GF-D8 (cell line): Measurements from ENCODE around the gene SPTBN5.

Source experiments
- DNase-seq: peaks from one replicate; lab custom pipeline; 2025; lab: John Stamatoyannopoulos, UW

Gene SPTBN5

DNA sequence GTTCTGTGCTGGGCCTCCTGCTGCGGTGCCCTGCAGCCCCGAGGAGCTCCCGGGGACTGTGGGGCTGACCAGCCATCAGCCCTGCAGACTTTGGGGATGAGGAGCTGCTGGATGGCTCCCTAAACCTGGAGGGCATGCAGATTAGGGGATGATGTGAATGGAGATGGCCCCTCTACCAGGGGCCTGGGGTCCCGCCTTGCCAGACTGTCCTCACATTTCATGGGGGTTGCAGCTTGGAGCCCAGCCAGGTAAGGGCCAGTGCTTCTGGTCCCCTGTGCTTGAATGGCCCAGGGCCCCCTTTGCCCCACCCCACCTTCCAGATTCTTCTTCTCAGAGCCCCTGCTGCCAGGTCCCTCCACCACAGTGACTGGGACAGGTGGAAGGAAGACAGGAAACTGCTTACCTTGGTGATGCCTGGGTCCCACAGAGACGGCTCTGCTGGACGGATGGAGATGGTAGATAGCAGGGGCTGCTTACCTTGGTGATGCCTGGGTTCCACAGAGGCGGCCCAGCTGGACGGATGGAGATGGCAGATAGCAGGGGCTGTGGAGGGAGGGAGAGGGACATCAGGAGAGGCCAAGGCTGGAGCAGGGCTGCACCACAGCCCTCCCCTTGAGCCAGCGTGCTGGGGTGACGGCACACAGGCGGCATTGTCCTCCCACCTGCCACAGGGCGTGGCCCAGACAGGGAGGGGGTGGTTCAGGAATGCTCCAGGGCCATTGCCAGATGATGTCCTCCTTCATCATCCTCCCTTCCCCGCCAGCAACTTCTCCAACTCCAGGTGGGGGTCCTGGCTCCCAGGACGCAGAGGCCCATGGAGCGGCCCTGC is at the start of gene SPTBN5:
Gene SPTBN5 (minus strand): TSS at position 632 of the 829 bp plus-strand sequence. CDS start 556 bp downstream, at position 76.
- no peak for DNase-seq

- no peak for DNase-seq
Observed at GRCh38 chr15:41942886-41943285, 49.0 kb upstream of the SPTBN5 start.

DNA sequence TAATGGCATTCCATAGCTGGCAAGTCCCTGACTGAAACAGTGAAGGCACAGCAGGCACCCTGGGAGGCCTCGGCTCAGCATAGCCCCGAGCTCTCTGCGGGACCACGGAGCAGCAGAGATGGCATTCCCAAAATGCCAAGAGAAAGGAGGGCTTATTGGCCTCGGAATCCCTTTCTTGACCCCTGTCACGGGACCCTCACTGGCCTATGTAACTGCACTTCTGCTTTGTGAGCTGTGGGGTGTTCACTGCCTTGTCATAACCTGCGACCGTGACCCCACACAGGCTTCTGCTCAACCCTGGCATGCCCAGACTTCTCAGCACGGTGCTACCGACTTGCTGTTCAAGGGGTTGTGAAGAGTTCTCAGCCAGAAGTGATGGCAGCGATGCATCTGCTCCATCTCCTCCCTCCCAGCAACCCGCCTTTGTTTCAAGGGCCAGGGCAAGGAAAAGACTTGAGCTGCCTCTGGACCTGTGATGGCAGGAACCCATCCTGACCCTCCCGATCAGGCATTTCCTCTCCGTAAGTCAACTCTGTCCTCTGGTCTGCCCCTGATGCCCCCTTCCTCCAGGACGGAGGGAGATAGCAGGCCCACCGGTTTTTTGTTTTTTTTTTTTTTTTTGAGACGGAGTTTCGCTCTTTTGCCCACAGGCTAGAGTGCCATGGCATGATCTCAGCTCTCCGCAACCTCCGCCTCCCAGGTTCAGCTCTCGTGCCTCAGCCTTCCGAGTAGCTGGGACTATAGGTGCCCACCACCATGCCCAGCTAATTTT is 48.0 kb upstream of the SPTBN5 start:
- no peak for DNase-seq

GRCh38 chr15:41940441-41940857 is 46.6 kb upstream of the SPTBN5 start:
- no peak for DNase-seq

GRCh38 chr15:41939986-41940385 is 46.1 kb upstream of the SPTBN5 start:
- DNase-seq, result no peak

DNA sequence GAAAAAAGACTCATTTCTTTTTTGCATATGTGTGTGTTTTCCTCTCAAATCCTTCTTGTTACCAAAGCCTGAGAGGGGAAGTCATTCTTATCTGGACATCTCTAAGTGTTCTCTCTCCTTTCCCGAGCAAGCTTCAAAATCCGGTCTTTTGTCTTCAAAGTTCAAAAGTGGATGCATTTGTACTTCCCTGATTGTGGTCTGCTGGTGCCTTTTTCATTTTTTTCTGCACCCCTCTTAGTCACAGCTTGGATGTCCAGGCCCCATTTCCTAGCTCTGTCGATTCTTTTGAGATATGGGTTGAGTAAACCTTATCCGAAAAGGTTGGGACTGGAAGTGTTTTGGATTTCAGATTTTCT is 43.7 kb upstream of the SPTBN5 start:
- DNase-seq, result no peak

DNA sequence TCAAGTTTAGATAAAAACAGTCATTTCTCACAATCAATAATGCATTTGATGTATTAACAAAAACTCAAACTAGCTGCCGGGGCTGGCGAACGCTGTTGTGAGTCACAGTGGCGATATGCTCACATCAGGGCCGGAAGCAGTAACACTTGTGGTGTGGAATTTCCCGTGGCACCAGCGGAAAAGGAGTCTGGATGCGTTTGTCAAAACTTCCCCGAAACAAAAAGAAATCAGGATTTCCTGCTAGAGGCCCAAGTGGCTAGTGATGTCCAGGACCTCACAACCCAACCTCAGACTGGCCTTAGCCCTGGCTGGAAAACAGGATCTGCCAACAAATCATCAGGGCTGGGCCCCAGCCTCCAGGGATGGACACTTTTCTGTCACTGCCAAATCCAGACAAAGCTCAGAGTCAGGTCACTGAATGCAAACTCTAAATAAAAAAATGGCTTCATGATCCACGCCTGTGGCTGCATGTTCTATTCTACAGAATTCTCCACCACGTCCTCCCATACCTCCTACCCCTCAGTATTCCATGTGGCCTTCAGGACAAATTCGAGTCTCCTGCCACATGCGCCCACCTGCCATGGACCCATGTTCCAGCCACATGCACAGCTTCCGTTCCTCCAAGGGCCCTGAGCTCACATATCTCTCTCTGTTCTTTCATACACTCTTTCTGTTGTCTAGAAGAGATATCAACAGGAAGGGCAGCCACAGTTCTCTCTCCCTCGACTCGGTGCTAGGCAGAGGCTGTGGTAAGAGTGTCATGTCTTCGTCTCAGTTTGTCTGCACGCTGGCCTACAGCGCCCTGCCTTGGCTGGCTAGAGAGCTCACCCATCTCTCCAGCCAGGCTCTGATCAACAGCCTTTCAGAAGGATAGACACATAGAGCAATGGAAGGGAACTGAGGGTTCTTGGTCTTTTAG is 43.1 kb upstream of the SPTBN5 start:
- DNase-seq, result peak; percentile 7

DNA sequence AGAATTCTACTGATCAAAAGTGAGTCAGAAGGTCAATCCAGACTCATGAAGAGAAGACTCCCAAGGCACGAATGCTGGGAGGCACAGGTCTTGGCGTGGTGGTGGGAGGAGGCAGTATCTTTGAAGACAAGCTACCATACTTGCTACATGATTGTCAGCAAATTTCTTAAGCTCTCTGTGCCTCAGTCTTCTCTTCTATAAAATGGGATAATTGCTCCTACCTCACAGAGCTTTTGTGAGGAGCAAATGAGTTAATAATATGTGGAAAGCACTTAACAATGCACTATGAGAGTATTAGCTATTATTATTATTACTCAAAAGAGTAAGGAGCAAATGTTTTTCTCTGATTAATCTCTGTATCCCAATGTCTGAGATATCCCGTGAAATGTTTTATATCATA is 42.3 kb upstream of the SPTBN5 start:
- no peak for DNase-seq

DNA sequence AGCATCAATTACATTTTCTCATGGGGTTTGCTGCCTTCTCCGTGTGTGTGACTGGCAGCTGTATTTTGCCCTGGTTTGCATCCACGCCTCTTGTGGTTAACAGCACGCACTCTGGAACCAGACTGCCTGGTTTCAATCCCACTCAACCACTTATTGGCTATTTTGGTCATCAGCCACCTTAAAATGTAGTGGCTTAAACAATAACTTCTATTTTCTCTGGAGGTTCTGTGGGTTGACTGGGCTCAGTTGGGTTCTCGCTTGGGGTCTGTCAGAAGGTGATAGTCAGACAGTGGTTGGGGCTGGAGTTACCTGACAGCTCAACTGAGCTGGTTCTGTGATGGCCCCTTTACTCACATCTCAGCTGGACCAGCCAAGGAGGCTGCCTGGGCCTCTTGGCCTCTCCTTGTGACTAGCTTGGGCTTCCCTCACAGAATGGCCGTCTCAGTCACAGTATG is 41.7 kb upstream of the SPTBN5 start:
- no peak for DNase-seq

DNA sequence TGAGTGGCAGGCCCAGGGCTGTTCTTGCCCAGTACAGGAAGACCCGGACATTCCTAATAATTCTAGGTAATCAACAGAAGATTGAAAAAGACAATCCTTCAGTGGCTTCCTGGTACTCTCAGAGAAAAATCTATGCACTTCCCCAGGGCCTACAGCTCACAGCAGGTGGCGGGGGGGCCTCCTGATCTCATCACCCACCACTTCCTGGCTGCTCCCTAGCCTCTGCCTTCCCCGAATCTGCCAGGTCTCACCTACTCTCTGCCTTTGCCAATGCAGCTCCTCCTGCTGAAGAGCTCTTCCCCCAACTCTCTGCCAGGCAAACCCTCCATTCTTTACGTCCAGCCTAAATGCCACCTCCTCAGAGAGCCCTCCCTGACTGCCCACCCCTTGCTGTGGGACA is 41.0 kb upstream of the SPTBN5 start:
- no peak for DNase-seq

GRCh38 chr15:41933771-41934170 is 39.9 kb upstream of the SPTBN5 start:
- no peak for DNase-seq

DNA sequence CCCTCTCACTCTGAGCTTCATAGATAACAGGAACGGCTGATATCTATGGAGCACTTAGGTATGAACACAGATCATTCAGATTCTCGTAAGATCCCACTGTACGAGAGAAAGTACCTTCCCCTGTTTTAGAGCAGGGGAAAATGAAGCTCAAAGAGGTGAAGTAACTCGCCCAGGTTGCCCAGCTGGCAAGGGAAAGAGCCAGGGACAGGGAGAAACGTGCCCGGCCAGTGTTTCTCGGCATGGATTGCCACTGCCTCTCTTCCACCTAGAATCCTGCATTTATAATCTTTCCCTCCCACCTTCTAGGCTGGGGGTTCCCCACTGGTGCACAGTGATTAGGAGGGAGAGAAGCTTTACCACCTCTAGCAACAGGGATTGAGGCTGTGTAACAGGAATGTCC is 39.5 kb upstream of the SPTBN5 start:
- no peak for DNase-seq

- no peak for DNase-seq
Observed at GRCh38 chr15:41932511-41933289, 38.8 kb upstream of the SPTBN5 start.

DNA sequence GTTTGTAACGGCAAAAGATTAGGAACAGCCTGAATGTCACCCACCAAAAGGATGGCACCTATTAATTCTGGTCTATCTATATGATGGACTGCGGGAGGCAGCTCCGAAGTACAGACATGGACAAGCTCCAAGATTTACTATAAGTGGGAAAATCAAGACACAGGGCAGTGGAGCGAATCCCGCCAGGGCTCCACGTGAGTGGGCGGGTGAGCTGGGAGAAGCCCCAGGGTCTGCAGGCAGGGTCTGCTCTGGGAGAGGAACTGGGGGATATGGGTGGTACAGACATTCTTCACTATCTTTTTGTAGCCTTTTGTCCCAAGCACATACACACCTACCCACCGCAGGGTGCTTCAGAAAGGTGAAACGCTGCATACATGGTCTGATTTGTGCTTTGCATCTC is 38.2 kb upstream of the SPTBN5 start:
- DNase-seq, result no peak

- DNase-seq, result no peak
Observed at GRCh38 chr15:41930867-41931222, 37.0 kb upstream of the SPTBN5 start.

DNA sequence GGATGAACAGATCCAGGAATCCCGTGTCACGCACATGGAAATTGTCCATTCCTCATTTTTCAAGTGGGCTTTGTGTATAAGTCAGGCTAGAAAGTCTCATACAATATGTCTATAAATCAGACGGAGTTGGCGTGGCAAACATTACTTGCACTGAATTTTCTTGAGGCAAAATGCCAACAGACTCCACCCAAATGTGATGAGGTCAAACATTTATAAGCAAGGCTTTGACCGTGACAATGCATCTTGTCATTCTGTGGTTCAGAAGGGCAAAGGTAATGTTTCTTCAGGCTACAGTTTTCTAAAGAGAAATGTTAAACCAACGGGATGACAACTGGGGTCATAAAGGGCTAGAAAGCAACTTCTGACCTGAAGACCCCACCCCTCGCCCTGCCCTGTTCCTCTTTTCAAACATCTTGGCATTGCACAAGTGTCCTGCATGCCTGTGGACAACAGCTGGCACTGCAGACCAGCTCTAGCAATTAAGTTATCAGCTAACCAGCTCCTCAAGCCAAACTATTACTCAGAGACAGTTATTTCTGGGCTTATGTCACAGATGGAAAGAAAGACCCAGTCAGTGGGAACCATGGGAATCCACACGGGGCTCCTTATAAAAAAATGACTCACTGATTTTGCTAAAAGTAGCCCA is 36.5 kb upstream of the SPTBN5 start:
- no peak for DNase-seq

DNA sequence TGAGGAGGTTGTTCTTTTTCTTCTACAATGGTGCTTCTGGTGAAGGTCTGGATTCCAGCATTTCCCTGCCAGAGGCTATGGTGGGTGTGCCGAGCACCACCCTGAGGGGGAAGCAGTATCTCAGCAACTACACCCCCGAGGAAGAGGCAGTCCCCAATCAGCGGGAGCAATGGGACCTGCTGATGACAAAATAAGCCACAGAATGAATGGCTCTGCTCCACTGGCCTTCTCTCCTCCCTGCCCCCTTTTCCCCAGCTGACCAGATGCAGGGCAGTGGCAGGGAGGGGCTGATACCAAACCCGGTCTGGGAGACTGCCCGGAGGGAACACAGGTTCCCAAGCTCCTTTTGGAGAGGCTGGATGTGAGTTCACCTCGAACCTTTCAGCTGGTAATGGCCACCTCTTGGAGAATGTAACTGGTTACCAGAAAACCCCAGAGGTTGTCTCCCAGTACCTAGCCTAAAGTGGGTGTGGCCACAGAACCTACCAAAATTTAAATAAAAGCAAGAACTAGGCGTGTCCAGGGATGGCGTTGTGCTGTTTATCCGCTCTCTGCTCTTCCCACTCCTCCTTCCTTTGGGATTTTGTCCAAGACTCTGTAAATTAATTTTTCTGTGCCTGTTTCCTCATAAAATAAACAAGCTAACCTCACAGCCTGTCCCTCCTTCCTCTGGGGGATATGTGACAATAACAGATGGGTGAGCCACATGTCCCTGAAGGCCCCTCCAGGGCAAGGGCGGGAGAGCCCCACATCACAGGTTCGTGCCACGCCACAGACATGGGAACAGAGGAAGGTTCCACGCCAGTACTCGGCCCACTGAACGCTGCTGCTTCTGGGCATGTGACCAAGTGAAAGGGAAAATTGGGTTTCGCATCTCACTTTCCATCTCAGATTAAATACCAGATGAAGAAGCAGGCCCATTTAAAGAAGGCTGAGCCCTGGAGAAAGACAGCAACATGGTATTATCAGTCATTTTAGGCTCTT is 35.1 kb upstream of the SPTBN5 start:
- no peak for DNase-seq

- no peak for DNase-seq
Observed at GRCh38 chr15:41928100-41928499, 34.2 kb upstream of the SPTBN5 start.

DNA sequence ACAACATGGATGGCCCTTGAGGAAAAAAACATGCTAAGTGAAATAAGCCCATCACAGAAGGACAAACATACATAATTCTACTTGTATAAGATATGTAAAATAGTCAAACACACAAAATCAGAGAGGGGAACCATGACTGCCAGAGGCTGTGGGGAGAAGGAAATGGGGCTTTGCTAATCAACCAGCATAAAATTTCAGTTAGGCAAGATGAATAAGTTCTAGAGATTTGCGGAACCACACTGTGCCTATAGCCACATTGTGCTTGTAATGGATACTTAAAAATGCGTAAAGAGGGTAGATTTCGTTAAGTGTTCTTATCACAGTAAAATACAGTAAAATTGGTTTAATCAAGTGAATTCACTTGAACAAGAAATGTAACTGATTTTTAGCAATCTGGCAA is 33.7 kb upstream of the SPTBN5 start:
- DNase-seq, result no peak
